ENCODE data around the gene HNRNPUL1.

Gene HNRNPUL1

GRCh38 chr19:41320568-41320967, 56.4 kb downstream of the HNRNPUL1 start:
- no peaks in the 10 kb centered on the region for H3K9me3 ChIP-seq (replicated peaks; ENCODE audit: insufficient read depth, low read length)
- TF ChIP-seq EZH2phosphoT487 (IDR thresholded peaks at IDR 0.05; ENCODE audit: low read length): no peak
- TF ChIP-seq, protein P1, sequence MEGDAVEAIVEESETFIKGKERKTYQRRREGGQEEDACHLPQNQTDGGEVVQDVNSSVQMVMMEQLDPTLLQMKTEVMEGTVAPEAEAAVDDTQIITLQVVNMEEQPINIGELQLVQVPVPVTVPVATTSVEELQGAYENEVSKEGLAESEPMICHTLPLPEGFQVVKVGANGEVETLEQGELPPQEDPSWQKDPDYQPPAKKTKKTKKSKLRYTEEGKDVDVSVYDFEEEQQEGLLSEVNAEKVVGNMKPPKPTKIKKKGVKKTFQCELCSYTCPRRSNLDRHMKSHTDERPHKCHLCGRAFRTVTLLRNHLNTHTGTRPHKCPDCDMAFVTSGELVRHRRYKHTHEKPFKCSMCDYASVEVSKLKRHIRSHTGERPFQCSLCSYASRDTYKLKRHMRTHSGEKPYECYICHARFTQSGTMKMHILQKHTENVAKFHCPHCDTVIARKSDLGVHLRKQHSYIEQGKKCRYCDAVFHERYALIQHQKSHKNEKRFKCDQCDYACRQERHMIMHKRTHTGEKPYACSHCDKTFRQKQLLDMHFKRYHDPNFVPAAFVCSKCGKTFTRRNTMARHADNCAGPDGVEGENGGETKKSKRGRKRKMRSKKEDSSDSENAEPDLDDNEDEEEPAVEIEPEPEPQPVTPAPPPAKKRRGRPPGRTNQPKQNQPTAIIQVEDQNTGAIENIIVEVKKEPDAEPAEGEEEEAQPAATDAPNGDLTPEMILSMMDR (IDR thresholded peaks at IDR 0.05; ENCODE audit: low read length): no peak
- H4K20me1 ChIP-seq (ENCODE audit: insufficient read depth, low read length): no peaks in the 10 kb centered on the region
- H3K4me3 ChIP-seq (ENCODE audit: low read length): no peak overlapping the region
- H3K9me2 ChIP-seq (replicated peaks; ENCODE audit: insufficient read depth, low read length): no peaks in the 10 kb centered on the region
- no peak overlapping the region for H3K4me2 ChIP-seq (ENCODE audit: low read depth, low read length)
- H3K27ac ChIP-seq (ENCODE audit: low read length): no peak overlapping the region
- H3K79me2 ChIP-seq (ENCODE audit: low read length): peaks cover 6% of the 10 kb centered on the region; the same call in 1 of the 2 replicates
- H3K36me3 ChIP-seq (replicated peaks; ENCODE audit: insufficient read depth, low read length): no peaks in the 10 kb centered on the region
- H2AFZ ChIP-seq (ENCODE audit: low read length): no peak overlapping the region
- no peak overlapping the region for H3K9ac ChIP-seq (ENCODE audit: low read length)
- H3K27me3 ChIP-seq (replicated peaks; ENCODE audit: insufficient read depth, low read length): no peaks in the 10 kb centered on the region
- H3K4me1 ChIP-seq (ENCODE audit: low read length): no peaks in the 10 kb centered on the region
- DNase-seq: no peak
- H3F3A ChIP-seq (ENCODE audit: insufficient read depth, low read length): 0 out of 2 replicates have a peak, but pooled peaks cover 8% of the 10 kb centered on the region

DNA sequence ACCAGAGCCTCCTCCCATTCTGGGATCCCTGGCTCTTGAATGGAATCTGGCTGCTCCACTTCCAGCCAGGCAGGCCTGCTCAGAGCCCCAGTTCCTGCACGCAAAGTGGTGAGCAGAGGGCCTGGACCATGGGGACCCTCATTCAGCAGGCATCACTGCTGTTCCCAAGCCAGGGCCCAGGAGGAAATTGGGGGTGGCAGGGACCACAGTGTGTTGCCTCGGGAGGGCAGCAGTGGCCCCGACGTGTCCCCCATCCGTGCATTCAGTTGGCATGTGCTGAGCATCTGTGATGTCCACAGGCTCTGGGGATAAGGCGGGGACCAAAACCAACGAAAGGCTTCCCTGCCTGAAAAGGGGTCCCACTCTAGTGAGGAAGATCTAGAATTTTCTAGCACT, 57.0 kb downstream of the HNRNPUL1 start:
- no peak overlapping the region for H2AFZ ChIP-seq (ENCODE audit: low read length)
- H3K36me3 ChIP-seq (replicated peaks; ENCODE audit: insufficient read depth, low read length): no peaks in the 10 kb centered on the region
- peaks cover under 1% of the 10 kb centered on the region; the same call in 1 of the 2 replicates for H3K79me2 ChIP-seq (ENCODE audit: low read length)
- H3K4me3 ChIP-seq (ENCODE audit: low read length): no peak overlapping the region
- H3K9me3 ChIP-seq (replicated peaks; ENCODE audit: insufficient read depth, low read length): no peaks in the 10 kb centered on the region
- H3K4me1 ChIP-seq (ENCODE audit: low read length): no peaks in the 10 kb centered on the region
- TF ChIP-seq, protein P1 (IDR thresholded peaks at IDR 0.05; ENCODE audit: low read length): no peak
- TF ChIP-seq EZH2 (optimal IDR thresholded peaks at IDR 0.05; ENCODE audit: low read depth, low read length) (no peak), EZH2phosphoT487 (IDR thresholded peaks at IDR 0.05; ENCODE audit: low read length) (no peak)
- no peak for DNase-seq
- no peaks in the 10 kb centered on the region for H3K27me3 ChIP-seq (replicated peaks; ENCODE audit: insufficient read depth, low read length)
- no peak overlapping the region for H3K4me2 ChIP-seq (ENCODE audit: low read depth, low read length)
- H3K9ac ChIP-seq (ENCODE audit: low read length): no peak overlapping the region
- no peaks in the 10 kb centered on the region for H4K20me1 ChIP-seq (ENCODE audit: insufficient read depth, low read length)
- no peak overlapping the region for H3K27ac ChIP-seq (ENCODE audit: low read length)
- no peaks in the 10 kb centered on the region for H3K9me2 ChIP-seq (replicated peaks; ENCODE audit: insufficient read depth, low read length)
- H3F3A ChIP-seq (ENCODE audit: insufficient read depth, low read length): 0 out of 2 replicates have a peak, but pooled peaks cover 8% of the 10 kb centered on the region

DNA sequence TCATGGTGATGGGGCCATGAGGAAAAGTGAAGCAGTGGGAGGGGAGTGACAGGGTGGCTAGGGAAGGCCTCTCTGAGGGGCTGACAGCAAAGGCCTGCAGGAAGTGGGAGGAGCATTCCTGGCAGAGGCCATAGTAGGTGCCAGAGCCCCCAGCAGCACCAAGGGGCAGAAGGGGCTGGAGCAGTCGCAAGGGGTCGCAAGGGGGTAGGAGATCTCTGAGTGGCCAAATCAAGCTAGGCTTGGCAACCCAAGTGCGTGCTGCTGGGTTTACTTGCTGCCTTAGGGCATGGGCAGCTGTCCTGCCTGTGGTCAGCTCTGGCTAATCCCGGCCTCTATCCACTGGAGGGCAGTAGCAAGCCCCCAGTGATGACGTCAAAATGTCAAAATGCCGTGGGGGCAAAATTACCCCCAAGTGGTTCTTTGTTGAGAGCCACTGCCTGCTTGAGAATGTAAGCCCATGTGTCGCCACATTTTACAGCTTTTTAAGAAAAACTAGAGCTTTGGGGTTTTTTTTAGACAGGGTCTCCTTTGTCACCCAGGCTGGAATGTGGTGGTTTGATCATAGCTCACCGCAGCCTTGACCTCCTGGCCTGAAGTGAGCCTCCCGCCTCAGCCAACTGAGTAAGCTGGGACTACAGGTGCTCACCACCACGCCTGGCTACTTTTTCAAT, 57.6 kb downstream of the HNRNPUL1 start:
- H3K4me2 ChIP-seq (ENCODE audit: low read depth, low read length): no peak overlapping the region

More for the DNA sequence above, 57.6 kb downstream of the HNRNPUL1 start:
- Histone ChIP-seq H3F3A (ENCODE audit: insufficient read depth, low read length) (peaks cover 10% of the 10 kb centered on the region; the same call in 1 of the 2 replicates), H3K79me2 (ENCODE audit: low read length) (no peaks in the 10 kb centered on the region), H3K9me3 (replicated peaks; ENCODE audit: insufficient read depth, low read length) (no peaks in the 10 kb centered on the region), H2AFZ (ENCODE audit: low read length) (no peak overlapping the region), H3K4me3 (ENCODE audit: low read length) (no peak overlapping the region), H3K36me3 (replicated peaks; ENCODE audit: insufficient read depth, low read length) (no peaks in the 10 kb centered on the region), H4K20me1 (ENCODE audit: insufficient read depth, low read length) (no peaks in the 10 kb centered on the region), H3K27me3 (replicated peaks; ENCODE audit: insufficient read depth, low read length) (no peaks in the 10 kb centered on the region), H3K9ac (ENCODE audit: low read length) (no peak overlapping the region), H3K9me2 (replicated peaks; ENCODE audit: insufficient read depth, low read length) (no peaks in the 10 kb centered on the region), H3K4me1 (ENCODE audit: low read length) (peaks cover under 1% of the 10 kb centered on the region; the same call in 1 of the 2 replicates), H3K27ac (ENCODE audit: low read length) (no peak overlapping the region)
- DNase-seq: no peak
- TF ChIP-seq, protein P1 (IDR thresholded peaks at IDR 0.05; ENCODE audit: low read length): peak; percentile 39
- no peak for TF ChIP-seq EZH2phosphoT487 (IDR thresholded peaks at IDR 0.05; ENCODE audit: low read length)
- no peak for TF ChIP-seq EZH2 (optimal IDR thresholded peaks at IDR 0.05; ENCODE audit: low read depth, low read length)

Measured in MM.1S (cell line).